Liver (tissue), 9 donors: Measurements from ENCODE around the gene WDR27. TPM values are rescaled to one million over a fixed set of nuclear protein-coding genes. Genes with fewer than 3 reads are reported as not detected.

Source experiments
- DNase-seq: peaks from one replicate; pipeline ENCODE4 v3.0.0-alpha.2; 2017; ENCODE audit warnings: low spot score
- H3K27ac ChIP-seq, 2 donors: one replicate each; pipeline ENCODE4 v1.7.0; 2013; ENCODE audit warnings: inconsistent platforms in 2 of 2, low read length in 2 of 2, control low read depth in 1 of 2, low read depth in 1 of 2, mild to moderate bottlenecking in 1 of 2
- H3K27me3 ChIP-seq, 4 donors: one replicate each; pipeline versions ENCODE4 v1.6.1 to v1.7.0; 2013; ENCODE audit warnings: low read length in 3 of 4, inconsistent platforms in 1 of 4, mild to moderate bottlenecking in 1 of 4, moderate library complexity in 1 of 4; ENCODE audit not compliant: control insufficient read depth in 4 of 4, insufficient read depth in 4 of 4
- H3K36me3 ChIP-seq, 4 donors: one replicate each; pipeline versions ENCODE4 v1.6.1 to v1.7.0; 2013; ENCODE audit warnings: low read length in 3 of 4, mild to moderate bottlenecking in 3 of 4, low read depth in 1 of 4, moderate library complexity in 1 of 4; ENCODE audit not compliant: control insufficient read depth in 4 of 4, insufficient read depth in 3 of 4
- H3K4me1 ChIP-seq, 4 donors: one replicate each; pipeline versions ENCODE4 v1.6.1 to v1.7.0; 2013; ENCODE audit warnings: low read length in 3 of 4, mild to moderate bottlenecking in 3 of 4, moderate library complexity in 1 of 4; ENCODE audit not compliant: control insufficient read depth in 4 of 4, insufficient read depth in 4 of 4
- H3K4me3 ChIP-seq, 3 donors: one replicate each; pipeline versions ENCODE4 v1.6.1 to v1.7.0; 2013; ENCODE audit warnings: low read length in 3 of 3, control low read depth in 1 of 3, low read depth in 1 of 3, mild to moderate bottlenecking in 1 of 3
- H3K9ac ChIP-seq, 2 donors: one replicate each; pipeline ENCODE4 v1.7.0; 2013; ENCODE audit warnings: low read length in 2 of 2, mild to moderate bottlenecking in 2 of 2, moderate library complexity in 2 of 2, control low read depth in 1 of 2, low read depth in 1 of 2
- H3K9me3 ChIP-seq, 4 donors: one replicate each; pipeline versions ENCODE4 v1.6.1 to v1.7.0; 2013; ENCODE audit warnings: low read length in 3 of 4; ENCODE audit not compliant: control insufficient read depth in 4 of 4
- ATF3 ChIP-seq: IDR thresholded peaks from 2 replicates; pipeline ENCODE4 v1.6.1; 2016; ENCODE audit warnings: antibody characterized with exemption
- CTCF ChIP-seq: fragments of 150-350 bp; IDR thresholded peaks from 2 replicates; pipeline ENCODE4 v1.5.1; 2017; ENCODE audit warnings: improper control_type of control experiment, low read depth, low read length; ENCODE audit not compliant: missing input control
- EGR1 ChIP-seq, 2 donors: IDR thresholded peaks; 2 replicates each; pipeline ENCODE4 v1.6.1; 2016 to 2018; ENCODE audit warnings: antibody characterized with exemption in 2 of 2, low read depth in 2 of 2
- FOXA2 ChIP-seq: IDR thresholded peaks from 2 replicates; pipeline ENCODE4 v1.6.1; 2016; ENCODE audit warnings: antibody characterized with exemption
- GABPA ChIP-seq, 2 donors: IDR thresholded peaks in 1 of 2; conservative IDR thresholded peaks in 1 of 2; 2 replicates each; pipeline ENCODE4 v1.6.1; 2016; ENCODE audit warnings: antibody characterized with exemption in 2 of 2, mild to moderate bottlenecking in 1 of 2, moderate library complexity in 1 of 2
- HNF4A ChIP-seq, 2 donors: conservative IDR thresholded peaks; 2 replicates each; pipeline ENCODE4 v1.6.1; 2016; ENCODE audit warnings: antibody characterized with exemption in 2 of 2, mild to moderate bottlenecking in 2 of 2
- JUND ChIP-seq, 2 donors: IDR thresholded peaks; 2 replicates each; pipeline ENCODE4 v1.6.1; 2016; ENCODE audit warnings: antibody characterized with exemption in 2 of 2
- MAX ChIP-seq: IDR thresholded peaks from 2 replicates; pipeline ENCODE4 v1.6.1; 2016; ENCODE audit warnings: antibody characterized with exemption
- NR2F2 ChIP-seq: IDR thresholded peaks from 2 replicates; pipeline ENCODE4 v1.6.1; 2016; ENCODE audit warnings: antibody characterized with exemption
- RAD21 ChIP-seq, 2 donors: IDR thresholded peaks; 2 replicates each; pipeline ENCODE4 v1.6.1; 2016; ENCODE audit warnings: antibody characterized with exemption in 2 of 2, mild to moderate bottlenecking in 2 of 2
- REST ChIP-seq: IDR thresholded peaks from 2 replicates; pipeline ENCODE4 v1.6.1; 2016; ENCODE audit warnings: antibody characterized with exemption, mild to moderate bottlenecking
- RXRA ChIP-seq, 2 donors: IDR thresholded peaks; 2 replicates each; pipeline ENCODE4 v1.6.1; 2017 to 2018; ENCODE audit warnings: antibody characterized with exemption in 2 of 2, mild to moderate bottlenecking in 1 of 2
- SP1 ChIP-seq: IDR thresholded peaks from 2 replicates; pipeline ENCODE4 v1.6.1; 2018; ENCODE audit warnings: antibody characterized with exemption, mild to moderate bottlenecking
- TAF1 ChIP-seq: conservative IDR thresholded peaks from 2 replicates; pipeline ENCODE4 v1.6.1; 2016; ENCODE audit warnings: antibody characterized with exemption, mild to moderate bottlenecking
- YY1 ChIP-seq: IDR thresholded peaks from 2 replicates; pipeline ENCODE4 v1.6.1; 2016; ENCODE audit warnings: antibody characterized with exemption, mild to moderate bottlenecking
- ZBTB33 ChIP-seq: IDR thresholded peaks from 2 replicates; pipeline ENCODE4 v1.6.1; 2016; ENCODE audit warnings: antibody characterized with exemption
- WGBS: extraction: QIAGEN DNeasy Blood & Tissue Kit; methylation state at CpG from one replicate; pipeline ENCODE4 v1.1.7; 2013; 5-methylcytosine and 5-hydroxymethylcytosine counted together
- polyA plus RNA-seq, 2 donors: library from polyadenylated mRNA; stranded (reverse) in 1 of 2; unstranded in 1 of 2; fragments of 200-250 nt in 1 of 2; fragments of >200 nt in 1 of 2; fragmentation: Nextera tagmentation in 1 of 2; extraction: Ambion mirVana in 1 of 2; gene quantifications; one replicate each; pipeline versions ENCODE4 v1.2.1 to v1.2.3, GENCODE V29; 2013 to 2015
- total RNA-seq, 2 donors: library from RNA; depleted of rRNA; stranded (reverse); fragments of >200 nt; gene quantifications; one replicate each; pipeline ENCODE4 v1.2.3, GENCODE V29; 2014
- donor health status: healthy.
- donor health status: healthy.
- donor health status: healthy.
- donor health status: healthy.
- donor health status: healthy.

Gene WDR27
- total and polyA plus RNA-seq, 4 donors = 3.7 to 20.1 (median 7.7) TPM

- Histone ChIP-seq H3K36me3 (no peaks in the 10 kb centered on the region), H3K27me3 (no peaks in the 10 kb centered on the region), H3K4me1 (peaks cover 1 to 12% (median 7%) of the 10 kb centered on the region in 4 donors), H3K9me3 (no peaks in the 10 kb centered on the region), H3K9ac (peak overlapping the region in 1 of 2 donors; percentile 57), H3K27ac (peak overlapping the region; percentile 41 to 77), H3K4me3 (no peak overlapping the region)
- TF ChIP-seq RAD21 (IDR thresholded peaks at IDR 0.05) (no peak), HNF4A (conservative IDR thresholded peaks at IDR 0.05) (peak in 1 of 2 donors; percentile 5), SP1 (no peak), GABPA (IDR thresholded peaks at IDR 0.05 in 1 of 2, conservative IDR thresholded peaks at IDR 0.05 in 1 of 2) (no peak), RXRA (IDR thresholded peaks at IDR 0.05) (peak; percentile 19 to 28), CTCF (no peak), FOXA2 (no peak), YY1 (no peak)
- 27% methylated on average over 6 of the region's 6 CpGs for WGBS
- no peak for DNase-seq
Observed at GRCh38 chr6:169589699-169590257, 112.1 kb downstream of the WDR27 start.

- no peak overlapping the region for H3K9ac ChIP-seq
- TF ChIP-seq REST (no peak), ZBTB33 (no peak), ATF3 (no peak), FOXA2 (no peak), NR2F2 (peak; percentile 10), RXRA (IDR thresholded peaks at IDR 0.05) (peak in 1 of 2 donors; percentile 13), EGR1 (IDR thresholded peaks at IDR 0.05; ENCODE audit: low read depth in 2 of 2) (no peak), JUND (IDR thresholded peaks at IDR 0.05) (no peak), TAF1 (no peak), MAX (no peak)
- no peaks in the 10 kb centered on the region for H3K9me3 ChIP-seq
- no peak overlapping the region for H3K4me3 ChIP-seq
- H3K27ac ChIP-seq = peak overlapping the region; percentile 41 to 77
- H3K27me3 ChIP-seq = no peaks in the 10 kb centered on the region
- H3K4me1 ChIP-seq = peaks cover 1 to 12% (median 7%) of the 10 kb centered on the region in 4 donors
- no peak for DNase-seq
- H3K36me3 ChIP-seq = no peaks in the 10 kb centered on the region
- 19% methylated on average over 3 of the region's 3 CpGs for WGBS
Observed at GRCh38 chr6:169589293-169589692, 112.5 kb downstream of the WDR27 start.
